CD4-positive, alpha-beta memory T cell (primary cell): ENCODE data around the gene REEP6. TPM values are rescaled to one million over a fixed set of nuclear protein-coding genes. Genes with fewer than 3 reads are reported as not detected.

Source experiments
- CTCF ChIA-PET: fragments of 350-600 bp; sonication (Branson Sonifier 250); formaldehyde crosslinking; loops from one replicate; lab custom pipeline; 2021; ENCODE audit warnings: inconsistent platforms; ENCODE audit not compliant: partially characterized antibody; lab: Charles Lee
- POLR2A ChIA-PET: fragments of 350-600 bp; sonication (Branson Sonifier 250); formaldehyde crosslinking; loops from one replicate; lab custom pipeline; 2021; ENCODE audit not compliant: partially characterized antibody; lab: Charles Lee
- DNase-seq, 5 donors: peaks; one replicate each; pipeline versions ENCODE4 v3.0.0 to v3.0.0-alpha.2; 2020 to 2022; ENCODE audit warnings: mixed read lengths in 1 of 5
- H3K27ac ChIP-seq: one replicate; pipeline ENCODE4 v1.7.0; 2013; ENCODE audit warnings: low read depth, low read length
- H3K27me3 ChIP-seq: 2 replicates; pipeline ENCODE4 v1.7.0; 2013; ENCODE audit warnings: mild to moderate bottlenecking, low read length, moderate library complexity; ENCODE audit not compliant: insufficient read depth
- H3K36me3 ChIP-seq: 2 replicates; pipeline ENCODE4 v1.7.0; 2013; ENCODE audit warnings: mild to moderate bottlenecking, low read length, moderate library complexity; ENCODE audit not compliant: insufficient read depth
- H3K4me1 ChIP-seq: 2 replicates; pipeline ENCODE4 v1.7.0; 2013; ENCODE audit warnings: mild to moderate bottlenecking, low read length, moderate library complexity; ENCODE audit not compliant: insufficient read depth
- H3K4me3 ChIP-seq, 2 donors: one replicate each; pipeline ENCODE4 v1.7.0; 2013; ENCODE audit warnings: low read length in 2 of 2, mild to moderate bottlenecking in 1 of 2
- H3K9me3 ChIP-seq, 2 donors: one replicate each; pipeline ENCODE4 v1.7.0; 2013; ENCODE audit warnings: low read length in 2 of 2, control low read depth in 1 of 2; ENCODE audit not compliant: control insufficient read depth in 1 of 2
- H3K27ac Mint-ChIP-seq, 7 donors: one replicate each; pipeline ENCODE4 v1.8.0; 2020 to 2021; ENCODE audit warnings: mixed read lengths in 7 of 7, mild to moderate bottlenecking in 6 of 7, inconsistent platforms in 3 of 7, moderate library complexity in 3 of 7
- H3K27me3 Mint-ChIP-seq, 2 donors: one replicate each; pipeline ENCODE4 v1.8.0; 2020 to 2021; ENCODE audit warnings: mixed read lengths in 2 of 2
- H3K36me3 Mint-ChIP-seq, 2 donors: one replicate each; pipeline ENCODE4 v1.8.0; 2020 to 2021; ENCODE audit warnings: mixed read lengths in 2 of 2, inconsistent platforms in 1 of 2, mild to moderate bottlenecking in 1 of 2
- H3K4me1 Mint-ChIP-seq, 4 donors: one replicate each; pipeline ENCODE4 v1.8.0; 2020 to 2021; ENCODE audit warnings: mixed read lengths in 4 of 4, mild to moderate bottlenecking in 1 of 4
- H3K4me3 Mint-ChIP-seq, 8 donors: one replicate each; pipeline ENCODE4 v1.8.0; 2020 to 2021; ENCODE audit warnings: mixed read lengths in 8 of 8, mild to moderate bottlenecking in 7 of 8, moderate library complexity in 6 of 8, inconsistent platforms in 3 of 8
- H3K9me3 Mint-ChIP-seq, 8 donors: one replicate each; pipeline ENCODE4 v1.8.0; 2020 to 2021; ENCODE audit warnings: mixed read lengths in 8 of 8, mild to moderate bottlenecking in 5 of 8, inconsistent platforms in 3 of 8, moderate library complexity in 1 of 8
- intact Hi-C: fragments of 100-400 bp; cut with micrococcal nuclease; formaldehyde crosslinking; loops from one replicate; pipeline ENCODE4 v1.15.1; 2023
- polyA plus RNA-seq, 2 donors: library from polyadenylated mRNA; unstranded; fragments of 300-500 nt; fragmentation: Illumina TruSeq; gene quantifications; one replicate each; pipeline ENCODE4 v1.2.3, GENCODE V29; 2021
- total RNA-seq, 2 experiments: library from RNA; stranded (reverse); gene quantifications; one replicate each; pipeline ENCODE4 v1.2.3, GENCODE V29; 2021

The REEP6 gene
- total and polyA plus RNA-seq, 4 experiments from 2014 or later: 1.00 to 3.3 (median 2.9) TPM

- Mint-ChIP-seq H3K4me3 (no peak overlapping the region), H3K4me1 (peaks cover 8 to 27% (median 19%) of the 10 kb centered on the region in 4 donors), H3K27ac (no peak overlapping the region), H3K9me3 (peaks cover 0 to 2% (median 0%) of the 10 kb centered on the region in 8 donors), H3K36me3 (no peaks in the 10 kb centered on the region), H3K27me3 (peaks cover 25 to 43% of the 10 kb centered on the region in 2 donors)
- POLR2A ChIA-PET: interaction anchor here (0.6 to 0.9 kb wide), 2 partner anchors 10 to 38 kb away, joined by 3 read pairs; partner anchors contain the start of gene REEP6
- H3K27me3 ChIP-seq: peaks cover 29% of the 10 kb centered on the region
- no peak overlapping the region for H3K27ac ChIP-seq
- DNase-seq: no peak
- H3K36me3 ChIP-seq: no peaks in the 10 kb centered on the region
- peaks cover 30% of the 10 kb centered on the region for H3K4me1 ChIP-seq
- intact Hi-C loops: no loop called here
- H3K9me3 ChIP-seq: no peaks in the 10 kb centered on the region
- no peak overlapping the region for H3K4me3 ChIP-seq
- CTCF ChIA-PET: interaction anchor here (1.5 kb wide), 1 partner anchor 13 kb away, joined by 3 read pairs; no protein-coding TSS in a partner anchor
Measured at GRCh38 chr19:1452802-1453524, 38.0 kb upstream of the REEP6 start.

DNA sequence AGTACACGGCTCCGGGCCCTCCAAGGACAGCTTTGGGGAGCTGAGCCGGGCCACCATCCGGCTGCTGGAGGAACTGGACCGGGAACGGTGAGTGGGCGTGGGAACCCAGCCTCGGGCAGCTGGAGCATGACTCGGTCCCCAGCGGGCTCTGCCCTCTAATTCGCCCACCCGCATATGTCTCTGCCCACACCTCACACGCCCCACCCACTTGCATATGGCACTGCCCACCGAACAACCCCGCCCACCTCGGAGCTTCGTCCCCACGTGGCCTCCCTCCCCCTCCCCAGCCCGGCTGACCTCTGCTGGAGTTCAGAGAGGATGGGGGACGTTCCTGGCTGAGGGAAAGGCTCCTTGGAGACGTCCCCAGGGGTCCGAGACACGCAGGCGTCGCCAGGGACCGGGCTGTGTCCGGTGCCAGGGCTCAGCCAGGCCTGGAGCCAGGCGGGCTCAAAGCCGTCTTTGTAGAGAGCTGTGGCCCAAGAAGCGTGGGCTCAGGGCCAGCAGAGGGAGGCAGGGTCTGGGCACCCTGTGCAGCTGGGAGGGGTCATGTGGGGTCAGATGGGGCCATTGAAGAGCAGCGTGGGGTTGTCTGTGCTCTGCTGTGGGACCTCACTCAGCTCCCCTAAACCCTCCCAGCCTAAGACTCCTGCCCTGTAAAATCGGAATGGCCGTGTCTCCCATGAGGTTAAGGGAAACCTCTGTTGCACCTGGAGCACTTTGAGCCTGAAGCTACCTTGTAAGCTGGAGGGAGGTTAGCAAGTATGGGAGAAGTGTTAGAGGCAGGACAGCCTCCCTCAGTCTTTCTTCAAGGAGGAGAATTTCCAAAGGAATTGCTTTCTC lies 37.2 kb upstream of the REEP6 start:
- Histone ChIP-seq H3K4me3 (no peak overlapping the region), H3K9me3 (no peaks in the 10 kb centered on the region), H3K27ac (no peak overlapping the region), H3K36me3 (no peaks in the 10 kb centered on the region), H3K27me3 (peaks cover 26% of the 10 kb centered on the region), H3K4me1 (peaks cover 30% of the 10 kb centered on the region)
- Mint-ChIP-seq H3K27me3 (peaks cover 25 to 41% of the 10 kb centered on the region in 2 donors), H3K4me3 (no peak overlapping the region), H3K4me1 (peaks cover 8 to 26% (median 19%) of the 10 kb centered on the region in 4 donors), H3K9me3 (peaks cover 0 to 2% (median 0%) of the 10 kb centered on the region in 8 donors), H3K36me3 (no peaks in the 10 kb centered on the region), H3K27ac (no peak overlapping the region)
- POLR2A ChIA-PET: interaction anchor here (0.9 to 3.7 kb wide), 2 partner anchors 10 to 37 kb away, joined by 3 to 20 read pairs; partner anchors contain the start of gene REEP6
- CTCF ChIA-PET: interaction anchor here (1.2 to 1.5 kb wide), 3 partner anchors 9 to 22 kb away, joined by 3 read pairs; no protein-coding TSS in a partner anchor
- DNase-seq: no peak
- intact Hi-C loops: no loop called here

GRCh38 chr19:1455002-1455335 lies 36.0 kb upstream of the REEP6 start:
- Mint-ChIP-seq H3K4me1 (peaks cover 6 to 18% (median 14%) of the 10 kb centered on the region in 4 donors), H3K4me3 (peak overlapping the region in 3 of 8 donors; percentile 25 to 39 (median 34)), H3K9me3 (peaks cover 0 to 2% (median 0%) of the 10 kb centered on the region in 8 donors), H3K36me3 (no peaks in the 10 kb centered on the region), H3K27ac (no peak overlapping the region), H3K27me3 (peaks cover 22 to 41% of the 10 kb centered on the region in 2 donors)
- no peak for DNase-seq
- no peaks in the 10 kb centered on the region for H3K9me3 ChIP-seq
- CTCF ChIA-PET: interaction anchor here (1.0 to 1.4 kb wide), 3 partner anchors 10 to 21 kb away, joined by 3 read pairs; no protein-coding TSS in a partner anchor
- no peak overlapping the region for H3K4me3 ChIP-seq
- H3K27me3 ChIP-seq: peaks cover 16% of the 10 kb centered on the region
- no peaks in the 10 kb centered on the region for H3K36me3 ChIP-seq
- POLR2A ChIA-PET: interaction anchor here (0.8 to 3.7 kb wide), 4 partner anchors 11 to 35 kb away, joined by 3 to 20 read pairs (median 4); partner anchors contain the start of gene PCSK4
- intact Hi-C loops: no loop called here
- no peak overlapping the region for H3K27ac ChIP-seq
- H3K4me1 ChIP-seq: peaks cover 24% of the 10 kb centered on the region

DNA sequence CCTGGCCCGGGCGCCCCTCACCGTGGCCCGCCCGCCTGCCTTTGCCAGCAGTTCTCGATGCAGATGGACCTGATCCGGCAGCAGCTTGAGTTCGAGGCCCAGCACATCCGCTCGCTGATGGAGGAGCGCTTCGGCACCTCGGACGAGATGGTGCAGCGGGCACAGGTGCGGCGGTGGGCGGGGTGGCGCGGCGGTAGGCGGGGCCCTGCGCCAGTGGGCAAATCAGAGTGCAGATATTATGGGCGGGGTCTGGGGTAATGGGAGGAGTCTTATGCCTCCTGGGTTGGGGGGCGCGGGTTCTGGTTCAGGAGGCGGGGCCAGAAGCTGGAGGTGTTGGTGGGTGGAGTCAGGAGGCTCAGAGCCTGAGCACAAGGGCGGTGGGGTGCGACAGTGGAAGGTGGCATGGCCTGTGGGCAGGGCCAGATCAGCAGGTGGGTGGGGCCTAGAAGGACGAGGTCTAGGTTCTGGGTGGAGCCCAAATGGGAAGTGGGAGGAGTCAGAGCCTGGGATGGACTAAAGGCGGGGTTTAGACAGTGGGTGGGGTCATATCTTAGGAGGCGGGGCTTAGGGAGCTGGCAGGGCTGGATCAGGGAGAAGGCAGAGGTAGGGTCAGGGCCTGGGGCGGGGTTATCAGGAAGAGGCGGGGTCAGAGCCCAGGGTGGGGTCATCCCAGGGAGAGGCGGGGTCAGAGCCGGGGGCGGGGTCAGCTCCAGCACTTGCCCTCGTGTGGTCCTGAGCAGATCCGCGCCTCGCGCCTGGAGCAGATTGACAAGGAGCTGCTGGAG lies 35.5 kb upstream of the REEP6 start:
- no peak overlapping the region for H3K4me3 ChIP-seq
- H3K9me3 Mint-ChIP-seq: peaks cover 0 to 2% (median 0%) of the 10 kb centered on the region in 8 donors
- peaks cover 6 to 17% (median 12%) of the 10 kb centered on the region in 4 donors for H3K4me1 Mint-ChIP-seq

GRCh38 chr19:1456121-1456900 lies 34.7 kb upstream of the REEP6 start:
- no peak overlapping the region for H3K4me3 Mint-ChIP-seq
- POLR2A ChIA-PET: interaction anchor here (0.9 to 3.7 kb wide), 5 partner anchors 9 to 18 kb away, joined by 3 to 20 read pairs (median 4); no protein-coding TSS in a partner anchor

More for the DNA sequence above, 35.5 kb upstream of the REEP6 start:
- DNase-seq: peak; percentile 51 to 70 (median 55)
- peak overlapping the region in 3 of 7 donors; percentile 62 to 87 (median 74) for H3K27ac Mint-ChIP-seq
- H3K27me3 ChIP-seq: peaks cover 11% of the 10 kb centered on the region
- peaks cover 19% of the 10 kb centered on the region for H3K4me1 ChIP-seq
- no peaks in the 10 kb centered on the region for H3K36me3 Mint-ChIP-seq
- H3K9me3 ChIP-seq: no peaks in the 10 kb centered on the region
- peak overlapping the region in 6 of 8 donors; percentile 32 to 61 (median 56) for H3K4me3 Mint-ChIP-seq
- H3K27me3 Mint-ChIP-seq: peaks cover 20 to 38% of the 10 kb centered on the region in 2 donors
- intact Hi-C loops: no loop called here
- H3K36me3 ChIP-seq: no peaks in the 10 kb centered on the region
- H3K27ac ChIP-seq: no peak overlapping the region
- ChIA-PET POLR2A (interaction anchor here (0.8 to 3.7 kb wide), 7 partner anchors 8 to 35 kb away, joined by 3 to 20 read pairs (median 4); partner anchors contain the start of gene PCSK4), CTCF (interaction anchor here (1.0 kb wide), 1 partner anchor 10 kb away, joined by 3 read pairs; no protein-coding TSS in a partner anchor)

More at GRCh38 chr19:1456121-1456900, 34.7 kb upstream of the REEP6 start:
- Histone ChIP-seq H3K4me3 (no peak overlapping the region), H3K36me3 (no peaks in the 10 kb centered on the region), H3K27me3 (peaks cover 4% of the 10 kb centered on the region), H3K9me3 (no peaks in the 10 kb centered on the region), H3K27ac (no peak overlapping the region), H3K4me1 (peaks cover 17% of the 10 kb centered on the region)
- H3K27ac Mint-ChIP-seq: peak overlapping the region in 1 of 7 donors; percentile 74
- no peak for DNase-seq
- no peaks in the 10 kb centered on the region for H3K36me3 Mint-ChIP-seq
- H3K9me3 Mint-ChIP-seq: peaks cover 0 to 2% (median 0%) of the 10 kb centered on the region in 8 donors
- CTCF ChIA-PET: interaction anchor here (1.0 kb wide), 1 partner anchor 11 kb away, joined by 3 read pairs; no protein-coding TSS in a partner anchor
- H3K27me3 Mint-ChIP-seq: peaks cover 14 to 31% of the 10 kb centered on the region in 2 donors
- intact Hi-C loops: no loop called here
- H3K4me1 Mint-ChIP-seq: peaks cover 2 to 12% (median 7%) of the 10 kb centered on the region in 4 donors
